Skeletal muscle tissue (tissue), 4 donors: ENCODE measurements around the gene ITPR1. TPM values are rescaled to one million over a fixed set of nuclear protein-coding genes. Genes with fewer than 3 reads are reported as not detected.
A peak's percentile ranks its signal among the peaks of the same experiment; 100 is the strongest.

Experiments
- H3K27ac ChIP-seq: one replicate; pipeline ENCODE4 v1.7.0; 2013; ENCODE audit warnings: mild to moderate bottlenecking, low read depth, low read length, inconsistent platforms
- H3K27me3 ChIP-seq, 3 donors: one replicate each; pipeline ENCODE4 v1.7.0; 2013; ENCODE audit warnings: low read length in 3 of 3; ENCODE audit not compliant: control insufficient read depth in 3 of 3, insufficient read depth in 3 of 3
- H3K36me3 ChIP-seq, 3 donors: one replicate each; pipeline ENCODE4 v1.7.0; 2013; ENCODE audit warnings: low read length in 3 of 3; ENCODE audit not compliant: control insufficient read depth in 3 of 3, insufficient read depth in 3 of 3
- H3K4me1 ChIP-seq, 3 donors: one replicate each; pipeline ENCODE4 v1.7.0; 2013; ENCODE audit warnings: low read length in 3 of 3, mild to moderate bottlenecking in 3 of 3; ENCODE audit not compliant: control insufficient read depth in 3 of 3, insufficient read depth in 3 of 3
- H3K4me3 ChIP-seq, 3 donors: one replicate each; pipeline ENCODE4 v1.7.0; 2013; ENCODE audit warnings: low read length in 3 of 3
- H3K9ac ChIP-seq, 3 donors: one replicate each; pipeline ENCODE4 v1.7.0; 2013; ENCODE audit warnings: low read length in 3 of 3, mild to moderate bottlenecking in 3 of 3, moderate library complexity in 2 of 3, low read depth in 1 of 3
- H3K9me3 ChIP-seq, 3 donors: one replicate each; pipeline ENCODE4 v1.7.0; 2013; ENCODE audit warnings: low read length in 3 of 3; ENCODE audit not compliant: control insufficient read depth in 3 of 3
- total RNA-seq: library from RNA; depleted of rRNA; stranded (reverse); fragments of >200 nt; gene quantifications from one replicate; pipeline ENCODE4 v1.2.3, GENCODE V29; 2014
- donor health status: Osteomylitis.

ITPR1 gene
- total RNA-seq, 1 donor from 2014 or later: 55.8 TPM

GRCh38 chr3:4821338-4821737, 328.2 kb downstream of the ITPR1 start:
- no peak overlapping the region for H3K27ac ChIP-seq
- H3K36me3 ChIP-seq: peaks cover 2 to 8% (median 6%) of the 10 kb centered on the region in 3 donors
- no peak overlapping the region for H3K4me3 ChIP-seq
- H3K9me3 ChIP-seq: peaks cover 0 to 3% (median 0%) of the 10 kb centered on the region in 3 donors
- no peak overlapping the region for H3K9ac ChIP-seq
- peaks cover 31 to 42% (median 41%) of the 10 kb centered on the region in 3 donors for H3K4me1 ChIP-seq
- H3K27me3 ChIP-seq: no peaks in the 10 kb centered on the region

DNA sequence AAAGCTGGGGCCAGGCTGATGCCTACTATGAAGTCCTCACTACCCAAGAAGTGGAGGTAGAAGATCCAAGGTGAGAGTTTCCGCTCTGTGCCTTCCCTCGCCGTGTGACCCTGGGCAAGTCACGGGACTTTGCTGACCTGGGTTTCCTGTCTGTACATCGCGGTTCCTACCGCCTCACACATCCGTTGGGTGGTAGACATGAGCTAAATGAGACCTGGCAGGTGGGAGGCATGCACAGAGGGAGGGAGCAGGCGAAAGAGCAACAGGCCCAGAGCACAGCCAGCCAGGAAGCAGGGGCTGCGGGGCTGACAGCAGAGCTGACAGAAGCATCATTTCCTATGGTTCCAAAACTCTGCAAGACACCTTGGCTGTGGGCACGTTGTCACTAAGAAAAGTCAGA, 328.8 kb downstream of the ITPR1 start:
- Histone ChIP-seq H3K4me1 (peaks cover 37 to 48% (median 48%) of the 10 kb centered on the region in 3 donors), H3K27ac (no peak overlapping the region), H3K27me3 (no peaks in the 10 kb centered on the region), H3K9me3 (peaks cover 0 to 3% (median 0%) of the 10 kb centered on the region in 3 donors), H3K36me3 (peaks cover 2 to 8% (median 6%) of the 10 kb centered on the region in 3 donors), H3K9ac (no peak overlapping the region), H3K4me3 (no peak overlapping the region)

DNA sequence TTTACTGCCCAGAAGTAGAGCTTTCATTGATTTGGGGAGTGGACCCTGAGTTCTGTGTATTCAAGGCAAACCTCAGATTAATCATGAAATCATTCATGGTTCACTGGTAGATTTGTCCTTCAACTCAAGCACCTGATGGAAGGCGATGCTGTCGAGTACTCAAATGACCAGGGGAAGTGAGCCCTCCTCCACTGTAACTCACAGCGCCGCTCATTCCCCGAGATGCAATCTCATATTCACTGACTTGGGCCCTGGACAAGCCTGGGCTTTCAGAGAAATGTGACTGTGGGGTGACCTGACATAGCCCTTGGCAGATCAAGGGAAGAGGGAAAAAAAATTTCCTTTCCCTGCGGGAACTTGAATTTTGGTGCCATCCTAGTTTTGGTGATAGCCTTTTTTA, 329.4 kb downstream of the ITPR1 start:
- H3K27ac ChIP-seq: no peak overlapping the region
- H3K4me3 ChIP-seq: no peak overlapping the region
- peaks cover 43 to 54% (median 54%) of the 10 kb centered on the region in 3 donors for H3K4me1 ChIP-seq
- no peaks in the 10 kb centered on the region for H3K27me3 ChIP-seq
- H3K9me3 ChIP-seq: no peaks in the 10 kb centered on the region
- H3K36me3 ChIP-seq: peaks cover 2 to 8% (median 6%) of the 10 kb centered on the region in 3 donors
- H3K9ac ChIP-seq: no peak overlapping the region

DNA sequence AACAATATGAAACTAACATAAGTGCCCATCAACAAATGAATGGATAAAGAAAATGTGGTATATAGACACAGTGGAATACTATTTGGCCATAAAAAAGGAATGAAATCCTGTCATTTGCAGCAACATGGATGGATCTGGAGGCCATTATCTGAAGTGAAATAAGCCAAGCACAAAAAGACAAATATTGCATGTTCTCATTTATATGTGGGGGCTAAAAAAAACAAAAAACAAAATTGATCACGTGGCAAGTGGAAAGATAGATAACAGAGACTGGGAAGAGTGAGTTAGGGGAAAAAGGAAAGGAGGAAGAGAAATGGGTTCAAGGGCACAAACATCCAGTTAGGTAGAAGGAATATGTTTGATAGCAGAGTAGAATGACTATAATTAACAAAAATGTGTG, 330.2 kb downstream of the ITPR1 start:
- H3K4me1 ChIP-seq: peaks cover 49 to 62% (median 58%) of the 10 kb centered on the region in 3 donors
- H3K4me3 ChIP-seq: no peak overlapping the region
- H3K27ac ChIP-seq: no peak overlapping the region
- H3K9me3 ChIP-seq: no peaks in the 10 kb centered on the region
- H3K36me3 ChIP-seq: peaks cover 2 to 3% (median 2%) of the 10 kb centered on the region in 3 donors
- H3K9ac ChIP-seq: no peak overlapping the region
- H3K27me3 ChIP-seq: no peaks in the 10 kb centered on the region

- peak overlapping the region in 1 of 3 donors; percentile 89 for H3K9ac ChIP-seq
- no peaks in the 10 kb centered on the region for H3K27me3 ChIP-seq
- peak overlapping the region in 2 of 3 donors; percentile 5 to 42 for H3K4me3 ChIP-seq
- H3K36me3 ChIP-seq: peaks cover 0 to 2% (median 2%) of the 10 kb centered on the region in 3 donors
- H3K27ac ChIP-seq: peak overlapping the region; percentile 76
- peaks cover 52 to 68% (median 58%) of the 10 kb centered on the region in 3 donors for H3K4me1 ChIP-seq
- H3K9me3 ChIP-seq: no peaks in the 10 kb centered on the region
Measured at GRCh38 chr3:4823986-4824925, 331.1 kb downstream of the ITPR1 start.

- Histone ChIP-seq H3K9ac (peak overlapping the region; percentile 26 to 89 (median 43)), H3K36me3 (peaks cover 0 to 2% (median 2%) of the 10 kb centered on the region in 3 donors), H3K27ac (peak overlapping the region; percentile 76), H3K9me3 (no peaks in the 10 kb centered on the region), H3K4me1 (peaks cover 52 to 68% (median 58%) of the 10 kb centered on the region in 3 donors), H3K4me3 (peak overlapping the region in 2 of 3 donors; percentile 5 to 42), H3K27me3 (no peaks in the 10 kb centered on the region)
Measured at GRCh38 chr3:4824926-4825325, 331.8 kb downstream of the ITPR1 start.

DNA sequence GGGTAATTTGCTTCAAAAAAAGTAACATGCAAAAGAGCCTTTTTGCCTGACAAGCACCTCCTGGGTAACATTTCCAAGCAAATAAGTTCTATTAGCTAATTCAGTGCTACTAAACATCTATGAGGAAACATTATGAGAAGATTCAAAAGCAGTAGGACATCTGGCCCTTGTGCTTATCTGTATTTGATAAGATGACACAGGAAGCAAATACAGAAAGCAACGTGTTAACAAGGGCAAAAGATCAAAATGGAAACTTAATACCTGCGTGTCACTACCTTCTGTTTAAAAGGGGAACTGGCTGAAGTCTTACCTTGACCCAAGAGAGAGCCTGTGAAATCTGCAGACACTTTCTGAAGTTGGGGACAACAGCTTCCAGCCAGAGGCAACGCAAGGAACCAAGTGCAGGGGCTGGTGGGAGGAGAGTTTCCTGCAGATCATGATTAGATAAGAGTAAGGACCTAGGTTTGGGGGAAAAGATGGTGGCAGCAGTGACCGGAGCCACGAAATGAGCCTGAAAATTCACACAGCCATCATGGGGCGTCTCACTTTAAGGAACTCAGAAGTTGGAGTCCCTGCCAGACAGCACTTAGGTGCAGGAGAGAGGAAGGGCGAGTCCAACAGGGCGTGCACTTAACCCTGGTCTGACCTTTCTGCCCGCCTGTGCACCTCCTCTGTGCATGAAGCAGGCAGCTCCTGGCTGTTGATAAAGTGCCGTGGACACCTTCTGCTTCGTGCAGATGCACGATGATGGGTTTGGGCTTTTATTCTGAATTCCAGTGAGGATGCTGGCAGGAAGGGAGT, 332.5 kb downstream of the ITPR1 start:
- peak overlapping the region; percentile 43 to 89 (median 63) for H3K9ac ChIP-seq

DNA sequence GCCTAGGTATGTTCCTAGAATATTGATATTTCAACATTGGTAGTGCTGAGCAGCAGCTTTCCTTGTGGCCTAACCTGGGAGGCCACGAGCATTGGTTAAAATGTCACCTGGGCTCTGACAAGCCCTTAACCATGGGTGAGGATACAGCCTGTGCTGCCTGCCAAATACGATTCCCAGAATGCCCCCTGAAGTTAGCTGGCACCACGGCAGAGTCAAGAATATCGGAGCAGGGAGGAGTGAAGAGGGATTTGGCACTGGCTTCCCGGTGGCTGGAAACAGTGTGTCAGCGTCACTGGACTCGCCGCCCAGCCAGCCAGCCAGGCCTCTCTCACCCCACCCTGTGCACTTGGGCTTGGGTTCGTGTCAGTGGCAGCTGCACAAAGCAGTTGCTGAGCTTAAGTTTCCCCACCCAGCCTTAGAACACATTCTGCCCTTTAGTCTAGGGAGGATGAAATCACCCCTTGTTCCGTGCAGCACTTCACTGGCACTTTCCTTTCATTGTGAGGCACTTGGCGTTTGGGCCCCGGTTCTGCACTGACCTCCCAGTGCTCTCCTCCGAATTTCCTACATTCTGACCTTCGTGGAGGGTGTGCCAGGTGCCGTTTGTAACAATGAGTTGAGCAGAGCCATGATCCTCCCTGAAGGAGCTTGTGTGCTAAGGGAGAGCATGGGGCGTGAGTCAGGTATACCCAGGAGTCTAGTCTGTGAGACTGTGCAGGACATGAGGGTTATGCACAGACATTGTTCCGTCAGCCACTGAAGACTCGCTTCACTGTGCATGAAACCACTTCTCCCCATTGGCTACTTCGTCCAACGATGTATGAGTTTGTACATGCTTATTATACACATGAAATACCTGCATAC, 333.3 kb downstream of the ITPR1 start:
- Histone ChIP-seq H3K36me3 (peaks cover 0 to 2% (median under 1%) of the 10 kb centered on the region in 3 donors), H3K9ac (peak overlapping the region; percentile 43 to 89 (median 84)), H3K4me3 (peak overlapping the region; percentile 54 to 64 (median 58)), H3K27me3 (no peaks in the 10 kb centered on the region), H3K27ac (peak overlapping the region; percentile 76), H3K9me3 (no peaks in the 10 kb centered on the region), H3K4me1 (peaks cover 60 to 72% (median 63%) of the 10 kb centered on the region in 3 donors)

More for the DNA sequence above, 332.5 kb downstream of the ITPR1 start:
- Histone ChIP-seq H3K4me3 (peak overlapping the region; percentile 54 to 64 (median 58)), H3K36me3 (peaks cover 0 to 2% (median 2%) of the 10 kb centered on the region in 3 donors), H3K9me3 (no peaks in the 10 kb centered on the region), H3K27ac (peak overlapping the region; percentile 76), H3K27me3 (no peaks in the 10 kb centered on the region), H3K4me1 (peaks cover 54 to 70% (median 61%) of the 10 kb centered on the region in 3 donors)

- peaks cover 51 to 65% (median 52%) of the 10 kb centered on the region in 3 donors for H3K4me1 ChIP-seq
- no peak overlapping the region for H3K4me3 ChIP-seq
- no peaks in the 10 kb centered on the region for H3K27me3 ChIP-seq
- no peaks in the 10 kb centered on the region for H3K9me3 ChIP-seq
- peaks cover 0 to 2% (median 0%) of the 10 kb centered on the region in 3 donors for H3K36me3 ChIP-seq
- H3K9ac ChIP-seq: peak overlapping the region in 1 of 3 donors; percentile 89
- peak overlapping the region; percentile 76 for H3K27ac ChIP-seq
Measured at GRCh38 chr3:4827767-4828166, 334.6 kb downstream of the ITPR1 start.
